PC-3 (cell line): Measurements from ENCODE around the gene ABCC3.

ENCODE experiments used
- EZH2 ChIP-seq: fragments of 300-600 bp; sonication (generic); IDR thresholded peaks from one replicate; pipeline ENCODE4 v1.6.1; 2017; ENCODE audit warnings: antibody characterized with exemption, mild to moderate bottlenecking, low read length; ENCODE audit not compliant: unreplicated experiment
- TF ChIP-seq, protein P1 (sequence below): fragments of 300-600 bp; sonication (generic); conservative IDR thresholded peaks from 2 replicates; pipeline ENCODE4 v1.5.1; 2017; ENCODE audit warnings: antibody characterized with exemption, low read depth, mild to moderate bottlenecking, low read length

DNA sequence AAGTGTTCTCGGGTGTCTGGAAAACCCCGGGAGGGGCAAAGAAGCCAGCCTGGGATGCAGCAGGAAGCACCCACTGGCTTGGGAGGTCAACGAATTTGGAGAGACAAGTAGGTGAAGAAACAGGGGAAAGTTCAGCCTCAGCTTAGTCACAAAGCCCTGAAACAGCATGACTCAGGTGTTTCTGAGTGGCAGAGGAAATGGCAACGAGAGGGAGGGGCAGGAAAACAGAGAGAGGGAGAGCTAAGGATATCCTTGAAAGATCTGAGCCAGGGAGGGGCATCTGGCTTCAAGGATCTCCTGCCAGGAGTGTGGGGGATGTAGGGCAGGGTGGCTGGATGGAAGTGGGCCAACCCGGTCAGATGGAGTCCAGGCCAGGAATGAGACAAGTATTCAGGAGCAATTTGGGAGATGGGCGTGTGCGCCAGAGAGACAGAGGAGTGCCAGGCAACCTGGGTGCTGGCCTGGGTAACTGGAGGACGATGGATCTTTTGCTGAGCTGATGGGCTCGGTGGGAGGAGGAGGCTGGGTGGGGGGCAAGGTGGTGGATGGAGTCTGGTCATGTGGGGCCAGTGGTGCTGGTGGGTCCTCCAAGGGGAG lies 27.2 kb downstream of the ABCC3 start:
- TF ChIP-seq, protein P1, sequence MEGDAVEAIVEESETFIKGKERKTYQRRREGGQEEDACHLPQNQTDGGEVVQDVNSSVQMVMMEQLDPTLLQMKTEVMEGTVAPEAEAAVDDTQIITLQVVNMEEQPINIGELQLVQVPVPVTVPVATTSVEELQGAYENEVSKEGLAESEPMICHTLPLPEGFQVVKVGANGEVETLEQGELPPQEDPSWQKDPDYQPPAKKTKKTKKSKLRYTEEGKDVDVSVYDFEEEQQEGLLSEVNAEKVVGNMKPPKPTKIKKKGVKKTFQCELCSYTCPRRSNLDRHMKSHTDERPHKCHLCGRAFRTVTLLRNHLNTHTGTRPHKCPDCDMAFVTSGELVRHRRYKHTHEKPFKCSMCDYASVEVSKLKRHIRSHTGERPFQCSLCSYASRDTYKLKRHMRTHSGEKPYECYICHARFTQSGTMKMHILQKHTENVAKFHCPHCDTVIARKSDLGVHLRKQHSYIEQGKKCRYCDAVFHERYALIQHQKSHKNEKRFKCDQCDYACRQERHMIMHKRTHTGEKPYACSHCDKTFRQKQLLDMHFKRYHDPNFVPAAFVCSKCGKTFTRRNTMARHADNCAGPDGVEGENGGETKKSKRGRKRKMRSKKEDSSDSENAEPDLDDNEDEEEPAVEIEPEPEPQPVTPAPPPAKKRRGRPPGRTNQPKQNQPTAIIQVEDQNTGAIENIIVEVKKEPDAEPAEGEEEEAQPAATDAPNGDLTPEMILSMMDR: no peak
- TF ChIP-seq EZH2: no peak
